ENCODE data around the gene OTUD7B. TPM values are rescaled to one million over a fixed set of nuclear protein-coding genes. Genes with fewer than 3 reads are reported as not detected.

OTUD7B gene
- total RNA-seq, 1 donor from 2014 or later = 29.5 TPM

- ATAC-seq = no peak
- TF ChIP-seq, protein P1, sequence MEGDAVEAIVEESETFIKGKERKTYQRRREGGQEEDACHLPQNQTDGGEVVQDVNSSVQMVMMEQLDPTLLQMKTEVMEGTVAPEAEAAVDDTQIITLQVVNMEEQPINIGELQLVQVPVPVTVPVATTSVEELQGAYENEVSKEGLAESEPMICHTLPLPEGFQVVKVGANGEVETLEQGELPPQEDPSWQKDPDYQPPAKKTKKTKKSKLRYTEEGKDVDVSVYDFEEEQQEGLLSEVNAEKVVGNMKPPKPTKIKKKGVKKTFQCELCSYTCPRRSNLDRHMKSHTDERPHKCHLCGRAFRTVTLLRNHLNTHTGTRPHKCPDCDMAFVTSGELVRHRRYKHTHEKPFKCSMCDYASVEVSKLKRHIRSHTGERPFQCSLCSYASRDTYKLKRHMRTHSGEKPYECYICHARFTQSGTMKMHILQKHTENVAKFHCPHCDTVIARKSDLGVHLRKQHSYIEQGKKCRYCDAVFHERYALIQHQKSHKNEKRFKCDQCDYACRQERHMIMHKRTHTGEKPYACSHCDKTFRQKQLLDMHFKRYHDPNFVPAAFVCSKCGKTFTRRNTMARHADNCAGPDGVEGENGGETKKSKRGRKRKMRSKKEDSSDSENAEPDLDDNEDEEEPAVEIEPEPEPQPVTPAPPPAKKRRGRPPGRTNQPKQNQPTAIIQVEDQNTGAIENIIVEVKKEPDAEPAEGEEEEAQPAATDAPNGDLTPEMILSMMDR (IDR thresholded peaks at IDR 0.05) = no peak
- intact Hi-C loops (cut with DNase I) = no loop called here
- Histone ChIP-seq H3K4me1 (peaks cover 35% of the 10 kb centered on the region), H3K4me3 (no peak overlapping the region), H3K9me3 (no peaks in the 10 kb centered on the region), H3K36me3 (peaks cover 49% of the 10 kb centered on the region), H3K27me3 (ENCODE audit: low read depth) (no peaks in the 10 kb centered on the region), H3K27ac (no peak overlapping the region)
- DNase-seq = no peak
These were observed 86.9 kb downstream of the OTUD7B start for GRCh38 chr1:149923626-149924025.

GRCh38 chr1:149917571-149918144 lies 92.9 kb downstream of the OTUD7B start, which contains the start of gene SV2A:
Gene SV2A, minus strand, starts transcription at chr1:149917844. Its CDS starts 4,004 bp downstream, at chr1:149913840.
- Histone ChIP-seq H3K36me3 (peaks cover 7% of the 10 kb centered on the region), H3K27ac (no peak within 1 kb of the TSS), H3K4me3 (peak within 1 kb of the TSS; percentile 54), H3K9me3 (no peaks in the 10 kb centered on the region), H3K27me3 (ENCODE audit: low read depth) (peaks cover 9% of the 10 kb centered on the region), H3K4me1 (peaks cover 11% of the 10 kb centered on the region)
- intact Hi-C loops (cut with DNase I) = no loop called here
- DNase-seq (no peak), ATAC-seq (peak; percentile 56 to 59)
- TF ChIP-seq, protein P1 (IDR thresholded peaks at IDR 0.05) = no peak

DNA sequence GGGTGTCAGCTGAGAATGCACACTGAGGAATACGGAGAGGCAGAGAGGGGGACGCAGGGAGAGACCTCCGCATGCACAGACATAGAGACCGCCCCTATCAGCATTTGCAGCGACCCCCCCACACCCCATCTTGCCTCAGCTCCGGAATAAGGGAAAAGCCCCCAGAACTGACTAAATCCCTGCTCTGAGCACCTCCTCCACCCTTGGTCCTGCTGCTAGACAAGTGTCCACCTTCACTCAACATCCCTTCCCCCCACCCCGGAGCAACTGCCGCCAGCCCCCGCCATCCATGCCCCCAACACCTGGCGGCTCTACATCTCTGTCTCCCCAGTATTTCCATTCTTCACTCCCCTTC lies 93.7 kb downstream of the OTUD7B start:
- Histone ChIP-seq H3K36me3 (no peaks in the 10 kb centered on the region), H3K9me3 (no peaks in the 10 kb centered on the region), H3K27me3 (ENCODE audit: low read depth) (peaks cover 9% of the 10 kb centered on the region), H3K4me1 (peaks cover 11% of the 10 kb centered on the region), H3K4me3 (peak overlapping the region; percentile 54), H3K27ac (no peak overlapping the region)
- TF ChIP-seq, protein P1 (IDR thresholded peaks at IDR 0.05) = no peak
- ATAC-seq = no peak
- intact Hi-C loops (cut with DNase I) = no loop called here
- no peak for DNase-seq

DNA sequence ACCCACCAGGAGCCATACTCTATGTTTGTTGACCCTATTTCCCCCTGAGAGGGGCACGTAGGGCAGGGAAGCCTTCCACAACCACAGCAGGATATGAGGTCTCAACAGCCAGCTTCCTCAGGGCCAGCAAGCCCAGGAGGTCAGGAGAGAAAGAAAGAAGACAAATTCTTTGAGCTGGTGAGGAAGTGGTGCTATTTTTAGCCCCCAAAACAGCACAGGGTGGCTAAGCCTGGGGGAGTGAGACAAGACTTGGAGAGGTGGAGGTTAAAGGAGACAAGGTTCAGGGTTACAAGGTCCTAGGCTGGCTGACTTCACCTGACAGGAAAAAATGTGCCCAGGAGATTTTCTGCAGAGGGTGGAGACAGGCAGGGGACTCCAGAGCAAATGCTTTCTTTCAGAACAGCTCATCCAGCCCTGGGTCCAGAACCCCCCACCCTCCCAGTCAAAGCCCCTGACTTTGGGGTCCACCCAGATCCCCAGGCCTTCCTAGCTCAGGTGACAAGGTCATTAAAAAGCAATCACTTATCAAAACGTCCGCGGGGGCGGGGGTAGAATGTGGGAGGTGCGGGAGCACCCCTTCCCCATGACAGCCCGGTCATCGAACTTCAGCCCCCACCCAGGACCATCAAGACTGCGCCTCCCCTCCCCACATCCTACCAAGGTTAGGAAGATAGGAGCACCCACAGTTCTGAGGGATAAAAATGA lies 94.2 kb downstream of the OTUD7B start:
- Histone ChIP-seq H3K27ac (no peak overlapping the region), H3K4me1 (peaks cover 11% of the 10 kb centered on the region), H3K36me3 (no peaks in the 10 kb centered on the region), H3K9me3 (no peaks in the 10 kb centered on the region), H3K4me3 (no peak overlapping the region), H3K27me3 (ENCODE audit: low read depth) (peaks cover 9% of the 10 kb centered on the region)
- DNase-seq (no peak), ATAC-seq (no peak)
- intact Hi-C loops (cut with DNase I) = no loop called here
- TF ChIP-seq, protein P1 (IDR thresholded peaks at IDR 0.05) = no peak

- Histone ChIP-seq H3K27ac (no peak overlapping the region), H3K4me3 (no peak overlapping the region), H3K9me3 (no peaks in the 10 kb centered on the region), H3K4me1 (peaks cover 11% of the 10 kb centered on the region), H3K36me3 (no peaks in the 10 kb centered on the region), H3K27me3 (ENCODE audit: low read depth) (peaks cover 9% of the 10 kb centered on the region)
- no peak for ATAC-seq
- intact Hi-C loops (cut with DNase I) = no loop called here
- DNase-seq = no peak
- TF ChIP-seq, protein P1 (IDR thresholded peaks at IDR 0.05) = no peak
These were observed 94.9 kb downstream of the OTUD7B start for GRCh38 chr1:149915429-149916192.

Data from lower lobe of right lung (tissue), 2 donors.